ENCODE measurements around the gene SOAT2.
A peak's percentile ranks its signal among the peaks of the same experiment; 100 is the strongest.

The SOAT2 gene, protein sequence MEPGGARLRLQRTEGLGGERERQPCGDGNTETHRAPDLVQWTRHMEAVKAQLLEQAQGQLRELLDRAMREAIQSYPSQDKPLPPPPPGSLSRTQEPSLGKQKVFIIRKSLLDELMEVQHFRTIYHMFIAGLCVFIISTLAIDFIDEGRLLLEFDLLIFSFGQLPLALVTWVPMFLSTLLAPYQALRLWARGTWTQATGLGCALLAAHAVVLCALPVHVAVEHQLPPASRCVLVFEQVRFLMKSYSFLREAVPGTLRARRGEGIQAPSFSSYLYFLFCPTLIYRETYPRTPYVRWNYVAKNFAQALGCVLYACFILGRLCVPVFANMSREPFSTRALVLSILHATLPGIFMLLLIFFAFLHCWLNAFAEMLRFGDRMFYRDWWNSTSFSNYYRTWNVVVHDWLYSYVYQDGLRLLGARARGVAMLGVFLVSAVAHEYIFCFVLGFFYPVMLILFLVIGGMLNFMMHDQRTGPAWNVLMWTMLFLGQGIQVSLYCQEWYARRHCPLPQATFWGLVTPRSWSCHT

DNA sequence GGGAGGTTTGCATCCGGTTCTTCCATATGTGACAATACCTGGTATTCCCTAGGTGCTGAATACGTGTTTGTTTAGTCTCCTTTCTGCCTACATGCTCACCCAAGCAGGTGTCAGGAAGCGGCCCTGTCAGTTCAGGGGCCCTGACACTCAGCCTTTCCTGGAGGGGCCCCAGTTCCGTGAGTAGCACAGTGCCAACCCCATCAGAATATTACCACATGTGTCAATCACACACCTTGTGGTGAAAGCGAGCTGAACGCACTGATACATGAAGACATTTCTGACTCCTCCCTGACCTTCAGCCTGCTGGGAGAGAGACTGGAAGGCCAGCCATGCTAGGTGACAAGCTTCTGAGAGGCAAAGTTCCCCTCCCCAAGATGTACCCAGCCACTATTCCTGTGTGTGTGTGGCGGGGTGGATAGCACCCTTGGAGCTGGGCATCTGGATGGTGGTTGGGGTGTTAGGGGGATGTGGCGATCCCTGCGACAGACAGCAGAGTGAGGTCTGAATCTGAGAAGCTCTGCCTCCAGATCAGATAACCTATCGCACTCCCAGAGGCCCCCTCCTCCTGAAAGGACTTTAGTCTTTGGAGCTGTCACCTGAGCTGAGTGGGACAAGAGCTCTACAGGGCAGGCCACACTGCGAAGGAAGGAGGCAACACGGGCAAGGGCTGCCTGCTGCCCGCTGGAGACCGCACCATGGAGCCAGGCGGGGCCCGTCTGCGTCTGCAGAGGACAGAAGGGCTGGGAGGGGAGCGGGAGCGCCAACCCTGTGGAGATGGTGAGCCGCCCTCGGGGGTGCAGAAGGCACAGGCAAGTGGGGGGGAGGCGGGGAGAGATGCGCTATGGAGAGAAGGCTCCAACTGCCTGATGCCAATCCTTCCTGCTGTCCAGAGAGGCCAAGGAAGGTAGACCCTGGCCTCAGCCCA lies at the start of gene SOAT2:
Gene SOAT2 (plus strand): TSS at position 604 of the 925 bp plus-strand sequence. CDS start 92 bp downstream, at position 696.
- DNase-seq (ENCODE audit: low read depth): no peak

DNA sequence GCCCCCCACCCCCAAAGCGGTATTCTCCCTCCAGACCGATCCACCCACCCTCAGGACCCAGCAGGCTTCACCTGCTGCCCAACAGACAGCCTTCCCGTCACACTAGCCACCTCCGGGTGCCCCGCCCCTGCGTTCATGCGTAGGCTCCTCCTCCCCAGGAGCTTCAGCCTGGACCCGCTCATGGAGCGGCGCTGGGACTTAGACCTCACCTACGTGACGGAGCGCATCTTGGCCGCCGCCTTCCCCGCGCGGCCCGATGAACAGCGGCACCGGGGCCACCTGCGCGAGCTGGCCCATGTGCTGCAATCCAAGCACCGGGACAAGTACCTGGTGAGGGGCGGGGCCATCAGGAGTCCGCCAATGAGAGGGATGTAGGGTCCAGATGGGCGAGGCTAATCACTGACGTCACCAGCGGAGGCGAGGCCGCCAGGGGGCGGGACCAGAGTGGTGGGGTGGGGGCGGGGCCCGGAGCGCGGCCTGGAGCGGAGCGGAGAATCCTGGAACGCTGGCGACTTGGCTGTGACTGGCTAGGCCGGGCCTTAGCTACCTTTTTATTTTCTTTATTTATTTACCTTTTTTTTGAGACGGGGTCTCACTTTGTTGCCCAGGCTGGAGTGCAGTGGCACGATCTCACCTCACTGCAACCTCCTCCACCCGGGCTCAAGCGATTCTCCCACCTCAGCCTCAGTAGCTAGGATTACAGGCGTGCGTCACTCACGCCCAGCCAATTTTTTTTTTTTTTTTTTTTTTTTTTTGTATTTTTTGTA lies 49.0 kb upstream of the SOAT2 start:
- peak; percentile 82 for DNase-seq (ENCODE audit: low read depth)

DNA sequence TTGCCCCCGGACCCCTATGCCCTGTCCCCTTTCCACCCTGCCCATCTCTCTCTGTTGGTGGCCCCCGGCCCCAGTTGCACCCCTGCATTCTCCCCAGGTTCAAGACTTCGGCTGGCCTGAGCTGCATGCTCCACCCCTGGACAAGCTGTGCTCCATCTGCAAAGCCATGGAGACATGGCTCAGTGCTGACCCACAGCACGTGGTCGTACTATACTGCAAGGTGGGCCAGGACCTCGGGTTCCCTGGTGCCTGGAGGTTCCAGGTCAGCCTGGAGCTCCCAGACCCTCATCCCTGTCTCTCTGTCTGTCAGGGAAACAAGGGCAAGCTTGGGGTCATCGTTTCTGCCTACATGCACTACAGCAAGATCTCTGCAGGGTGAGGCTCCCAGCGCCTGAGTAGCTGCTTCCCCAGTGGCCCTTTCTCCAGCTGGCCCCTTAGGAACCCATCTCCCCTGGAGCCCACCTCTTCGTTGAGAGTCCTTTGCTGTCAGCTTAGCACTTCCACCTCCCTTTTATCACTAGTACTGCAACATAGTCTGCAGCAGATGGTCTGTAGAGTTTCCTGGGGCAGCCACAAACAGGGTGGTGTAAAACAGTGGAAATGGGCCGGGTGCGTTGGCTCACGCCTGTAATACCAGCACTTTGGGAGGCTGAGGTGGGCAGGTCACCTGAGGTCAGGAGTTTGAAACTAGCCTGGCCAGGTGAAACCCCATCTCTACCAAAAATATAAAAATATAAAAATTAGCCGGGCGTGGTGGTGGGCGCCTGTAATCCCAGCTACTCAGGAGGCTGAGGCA lies 47.6 kb upstream of the SOAT2 start:
- DNase-seq (ENCODE audit: low read depth): no peak

DNA sequence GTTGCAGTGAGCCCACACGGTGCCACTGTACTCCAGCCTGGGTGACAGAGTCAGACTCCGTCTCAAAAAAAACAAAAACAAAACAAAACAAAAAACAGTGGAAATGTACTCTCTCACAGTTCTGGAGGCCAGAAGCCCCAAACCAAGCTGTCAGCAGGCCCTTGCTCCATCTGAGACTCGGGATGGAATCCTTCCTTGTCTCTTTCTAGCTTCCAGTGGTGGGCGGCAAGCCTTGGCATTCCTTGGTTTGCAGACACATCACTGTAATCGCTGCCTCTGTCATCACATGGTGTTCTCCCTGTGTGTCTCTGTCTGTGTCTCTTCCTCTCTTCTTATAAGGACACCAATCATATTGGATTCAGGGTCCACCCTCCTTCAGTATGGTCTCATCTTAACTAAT lies 47.0 kb upstream of the SOAT2 start:
- DNase-seq (ENCODE audit: low read depth): no peak

DNA sequence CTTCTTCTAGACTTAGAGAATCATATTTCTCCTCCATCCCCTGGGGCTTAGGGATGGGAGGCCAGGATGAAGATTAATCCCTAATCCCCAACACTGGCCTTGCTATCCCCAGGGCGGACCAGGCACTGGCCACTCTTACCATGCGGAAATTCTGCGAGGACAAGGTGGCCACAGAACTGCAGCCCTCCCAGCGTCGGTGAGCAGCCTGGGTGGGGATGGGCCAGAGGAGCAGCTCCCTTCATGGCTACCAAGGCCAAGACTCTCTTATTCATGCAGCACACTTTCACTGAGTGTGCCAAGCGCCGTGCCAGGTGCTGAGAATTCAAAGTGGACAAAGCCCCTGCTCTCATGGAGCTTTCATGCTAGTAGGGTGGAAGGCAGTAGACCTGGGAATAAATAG lies 46.4 kb upstream of the SOAT2 start:
- DNase-seq (ENCODE audit: low read depth): no peak

DNA sequence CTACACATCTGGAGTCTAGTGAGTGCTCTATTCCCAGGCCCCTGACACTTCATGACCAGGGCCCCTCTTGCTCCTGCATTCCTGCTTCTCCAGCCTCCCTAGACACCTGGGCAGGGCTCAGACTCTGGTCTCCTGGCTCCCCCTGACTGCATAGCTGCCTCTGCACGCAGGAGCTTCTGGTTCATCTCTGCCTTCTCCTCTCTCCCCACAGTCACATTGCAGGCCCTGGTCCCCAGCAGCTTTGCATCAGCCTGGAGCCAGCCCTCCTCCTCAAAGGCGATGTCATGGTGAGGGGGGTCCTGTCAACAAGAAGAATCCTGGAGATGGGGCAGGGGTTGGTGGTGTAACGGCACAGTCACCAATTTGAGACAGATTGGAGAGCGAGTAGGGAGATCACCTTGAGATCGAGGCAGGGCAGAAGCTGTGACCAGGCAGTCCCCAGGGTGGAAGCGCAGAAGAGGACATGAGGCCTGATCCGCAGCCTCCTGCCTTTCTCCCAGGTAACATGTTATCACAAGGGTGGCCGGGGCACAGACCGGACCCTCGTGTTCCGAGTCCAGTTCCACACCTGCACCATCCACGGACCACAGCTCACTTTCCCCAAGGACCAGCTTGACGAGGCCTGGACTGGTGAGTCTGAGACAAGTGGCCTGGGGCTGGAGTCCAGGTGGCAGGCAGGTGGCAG lies 45.3 kb upstream of the SOAT2 start:
- no peak for DNase-seq (ENCODE audit: low read depth)

DNA sequence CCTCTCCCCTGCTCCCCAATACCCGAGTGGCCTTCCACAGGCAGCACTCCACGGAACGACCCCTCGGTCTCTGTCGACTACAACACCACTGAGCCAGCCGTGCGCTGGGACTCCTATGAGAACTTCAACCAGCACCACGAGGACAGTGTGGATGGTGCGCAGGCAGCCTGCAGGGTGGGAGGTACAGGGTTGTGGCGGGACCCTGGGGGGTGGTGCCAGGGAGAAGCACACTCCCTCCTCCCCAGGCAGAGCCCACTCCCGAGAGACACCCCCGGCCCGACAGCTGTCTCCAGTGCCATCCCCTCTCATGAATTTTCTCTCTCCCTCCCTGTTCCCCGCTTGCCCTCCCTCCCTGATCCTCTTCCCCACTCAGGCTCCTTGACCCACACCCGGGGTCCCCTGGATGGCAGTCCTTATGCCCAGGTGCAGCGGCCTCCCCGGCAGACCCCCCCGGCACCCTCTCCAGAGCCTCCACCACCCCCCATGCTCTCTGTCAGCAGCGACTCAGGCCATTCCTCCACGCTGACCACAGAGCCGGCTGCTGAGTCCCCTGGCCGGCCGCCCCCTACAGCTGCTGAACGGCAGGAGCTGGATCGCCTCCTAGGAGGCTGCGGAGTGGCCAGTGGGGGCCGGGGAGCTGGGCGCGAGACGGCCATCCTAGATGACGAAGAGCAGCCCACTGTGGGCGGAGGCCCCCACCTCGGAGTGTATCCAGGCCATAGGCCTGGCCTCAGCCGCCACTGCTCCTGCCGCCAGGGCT lies 44.4 kb upstream of the SOAT2 start:
- DNase-seq (ENCODE audit: low read depth): no peak

DNA sequence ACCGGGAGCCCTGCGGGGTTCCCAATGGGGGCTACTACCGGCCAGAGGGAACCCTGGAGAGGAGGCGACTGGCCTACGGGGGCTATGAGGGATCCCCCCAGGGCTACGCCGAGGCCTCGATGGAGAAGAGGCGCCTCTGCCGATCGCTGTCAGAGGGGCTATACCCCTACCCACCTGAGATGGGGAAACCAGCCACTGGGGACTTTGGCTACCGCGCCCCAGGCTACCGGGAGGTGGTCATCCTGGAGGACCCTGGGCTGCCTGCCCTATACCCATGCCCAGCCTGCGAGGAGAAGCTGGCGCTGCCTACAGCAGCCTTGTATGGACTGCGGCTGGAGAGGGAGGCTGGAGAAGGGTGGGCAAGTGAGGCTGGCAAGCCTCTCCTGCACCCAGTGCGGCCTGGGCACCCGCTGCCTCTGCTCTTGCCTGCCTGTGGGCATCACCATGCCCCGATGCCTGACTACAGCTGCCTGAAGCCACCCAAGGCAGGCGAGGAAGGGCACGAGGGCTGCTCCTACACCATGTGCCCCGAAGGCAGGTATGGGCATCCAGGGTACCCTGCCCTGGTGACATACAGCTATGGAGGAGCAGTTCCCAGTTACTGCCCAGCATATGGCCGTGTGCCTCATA lies 43.7 kb upstream of the SOAT2 start:
- no peak for DNase-seq (ENCODE audit: low read depth)

DNA sequence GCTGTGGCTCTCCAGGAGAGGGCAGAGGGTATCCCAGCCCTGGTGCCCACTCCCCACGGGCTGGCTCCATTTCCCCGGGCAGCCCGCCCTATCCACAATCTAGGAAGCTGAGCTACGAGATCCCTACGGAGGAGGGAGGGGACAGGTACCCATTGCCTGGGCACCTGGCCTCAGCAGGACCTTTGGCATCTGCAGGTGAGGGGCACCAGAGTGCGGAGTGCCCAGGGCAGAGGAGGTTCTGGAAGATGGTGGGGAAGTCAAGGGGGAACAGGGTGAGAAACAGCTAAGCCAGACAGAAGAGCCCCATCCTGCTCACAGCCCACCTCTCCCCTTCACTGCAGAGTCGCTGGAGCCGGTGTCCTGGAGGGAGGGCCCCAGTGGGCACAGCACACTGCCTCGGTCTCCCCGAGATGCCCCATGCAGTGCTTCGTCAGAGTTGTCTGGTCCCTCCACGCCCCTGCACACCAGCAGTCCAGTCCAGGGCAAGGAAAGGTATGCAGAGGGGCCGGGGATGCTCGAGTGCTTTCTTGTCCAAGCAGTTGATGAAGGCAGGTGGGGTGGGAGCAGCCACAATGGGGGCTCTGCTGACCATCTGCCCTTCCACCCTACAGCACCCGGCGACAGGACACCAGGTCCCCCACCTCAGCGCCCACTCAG lies 43.1 kb upstream of the SOAT2 start:
- no peak for DNase-seq (ENCODE audit: low read depth)

DNA sequence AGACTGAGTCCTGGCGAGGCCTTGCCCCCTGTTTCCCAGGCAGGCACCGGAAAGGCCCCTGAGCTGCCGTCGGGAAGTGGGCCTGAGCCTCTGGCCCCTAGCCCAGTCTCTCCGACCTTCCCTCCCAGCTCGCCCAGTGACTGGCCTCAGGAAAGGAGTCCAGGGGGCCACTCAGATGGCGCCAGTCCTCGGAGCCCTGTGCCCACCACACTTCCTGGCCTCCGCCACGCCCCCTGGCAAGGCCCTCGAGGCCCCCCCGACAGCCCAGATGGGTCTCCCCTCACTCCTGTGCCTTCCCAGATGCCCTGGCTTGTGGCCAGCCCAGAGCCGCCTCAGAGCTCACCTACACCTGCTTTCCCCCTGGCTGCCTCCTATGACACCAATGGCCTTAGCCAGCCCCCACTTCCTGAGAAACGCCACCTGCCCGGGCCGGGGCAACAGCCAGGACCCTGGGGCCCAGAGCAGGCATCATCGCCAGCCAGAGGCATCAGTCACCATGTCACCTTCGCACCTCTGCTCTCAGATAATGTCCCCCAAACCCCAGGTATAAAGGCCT lies 42.5 kb upstream of the SOAT2 start:
- no peak for DNase-seq (ENCODE audit: low read depth)

DNA sequence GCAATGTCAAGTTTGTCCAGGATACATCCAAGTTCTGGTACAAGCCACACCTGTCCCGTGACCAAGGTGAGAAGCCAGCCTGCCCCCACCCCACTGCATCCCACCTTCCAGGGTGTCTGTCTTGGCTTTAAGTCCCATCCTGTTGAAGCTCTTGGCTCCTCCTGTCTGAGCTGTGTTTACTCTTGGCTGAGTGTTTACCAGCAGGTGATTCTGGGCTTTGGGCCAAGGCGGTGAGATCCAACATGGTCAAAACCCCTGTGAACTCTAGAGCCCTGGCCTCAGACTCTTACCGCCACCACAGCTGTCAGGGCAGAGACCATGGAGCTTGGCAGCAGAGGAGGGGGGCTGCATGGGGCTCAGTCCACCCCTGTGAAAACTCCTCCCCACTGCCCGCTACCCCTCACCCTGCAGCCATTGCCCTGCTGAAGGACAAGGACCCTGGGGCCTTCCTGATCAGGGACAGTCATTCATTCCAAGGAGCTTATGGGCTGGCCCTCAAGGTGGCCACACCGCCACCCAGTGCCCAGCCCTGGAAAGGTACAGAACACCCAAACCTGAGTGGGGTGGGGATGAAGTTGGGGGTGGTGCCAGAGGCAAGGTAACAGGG lies 41.8 kb upstream of the SOAT2 start:
- DNase-seq (ENCODE audit: low read depth): no peak

DNA sequence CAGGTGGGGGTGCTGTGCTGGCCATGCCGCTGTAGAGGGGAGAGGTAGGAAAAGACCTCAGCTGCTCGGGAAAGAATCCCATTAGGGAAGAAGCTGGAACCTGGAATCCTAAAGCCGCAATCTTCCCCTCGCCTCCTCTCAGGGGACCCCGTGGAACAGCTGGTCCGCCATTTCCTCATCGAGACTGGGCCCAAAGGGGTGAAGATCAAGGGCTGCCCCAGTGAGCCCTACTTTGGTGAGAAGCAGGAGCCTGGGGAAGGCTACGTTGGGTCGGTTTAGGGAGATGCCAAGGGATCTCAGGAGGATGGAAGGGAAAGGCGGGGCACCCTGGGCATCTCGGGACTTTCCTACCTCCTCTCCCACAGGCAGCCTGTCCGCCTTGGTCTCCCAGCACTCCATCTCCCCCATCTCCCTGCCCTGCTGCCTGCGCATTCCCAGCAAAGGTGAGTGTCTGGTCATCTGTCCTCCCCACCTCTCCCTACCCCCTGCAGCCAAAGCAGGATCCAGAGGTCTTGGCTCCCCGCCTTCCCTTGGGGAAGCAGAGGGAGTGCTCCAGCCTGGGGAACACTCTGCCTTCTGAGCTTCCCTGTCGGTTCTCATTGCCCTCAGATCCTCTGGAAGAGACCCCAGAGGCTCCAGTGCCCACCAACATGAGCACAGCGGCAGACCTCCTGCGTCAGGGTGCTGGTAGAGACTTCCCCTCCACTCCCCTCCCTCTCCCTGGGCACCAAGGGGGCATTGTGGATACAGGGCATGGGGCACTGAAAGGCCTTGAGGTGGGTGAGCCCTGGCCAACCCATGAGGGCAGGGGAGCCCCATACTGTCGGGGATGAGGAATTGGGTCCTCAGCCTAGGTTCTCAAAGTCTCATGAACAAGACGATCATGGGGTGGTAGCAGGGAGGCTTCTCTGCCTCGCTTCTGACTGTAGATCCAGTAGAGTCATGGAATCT lies 41.0 kb upstream of the SOAT2 start:
- DNase-seq (ENCODE audit: low read depth): no peak

DNA sequence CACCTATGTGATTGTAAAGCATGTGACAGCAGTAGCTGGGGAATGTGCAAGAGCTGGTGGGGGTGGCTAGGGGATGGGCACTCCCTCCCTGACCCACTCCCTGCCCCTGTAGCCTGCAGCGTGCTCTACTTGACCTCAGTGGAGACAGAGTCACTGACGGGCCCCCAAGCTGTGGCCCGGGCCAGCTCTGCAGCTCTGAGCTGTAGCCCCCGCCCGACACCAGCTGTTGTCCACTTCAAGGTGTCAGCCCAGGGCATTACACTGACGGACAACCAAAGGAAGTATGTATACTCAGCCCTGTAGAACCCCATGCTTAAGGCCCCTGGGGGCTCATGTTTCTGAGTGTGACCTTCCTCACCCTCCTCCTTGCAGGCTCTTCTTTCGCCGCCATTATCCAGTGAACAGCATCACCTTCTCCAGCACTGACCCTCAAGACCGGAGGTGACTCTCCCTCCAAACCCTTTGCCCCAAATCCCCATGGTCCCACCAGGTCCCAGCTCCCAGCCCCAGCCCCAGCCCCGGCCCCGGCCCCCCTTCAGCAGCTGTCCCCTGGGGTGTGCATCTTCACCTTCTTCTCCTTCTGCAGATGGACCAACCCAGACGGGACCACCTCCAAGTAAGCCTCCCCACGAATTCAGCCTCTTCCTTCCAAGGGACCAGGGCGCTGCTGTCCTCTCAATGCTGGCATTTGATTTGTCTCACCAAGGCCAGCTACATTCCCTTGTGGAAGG lies 40.1 kb upstream of the SOAT2 start:
- no peak for DNase-seq (ENCODE audit: low read depth)

DNA sequence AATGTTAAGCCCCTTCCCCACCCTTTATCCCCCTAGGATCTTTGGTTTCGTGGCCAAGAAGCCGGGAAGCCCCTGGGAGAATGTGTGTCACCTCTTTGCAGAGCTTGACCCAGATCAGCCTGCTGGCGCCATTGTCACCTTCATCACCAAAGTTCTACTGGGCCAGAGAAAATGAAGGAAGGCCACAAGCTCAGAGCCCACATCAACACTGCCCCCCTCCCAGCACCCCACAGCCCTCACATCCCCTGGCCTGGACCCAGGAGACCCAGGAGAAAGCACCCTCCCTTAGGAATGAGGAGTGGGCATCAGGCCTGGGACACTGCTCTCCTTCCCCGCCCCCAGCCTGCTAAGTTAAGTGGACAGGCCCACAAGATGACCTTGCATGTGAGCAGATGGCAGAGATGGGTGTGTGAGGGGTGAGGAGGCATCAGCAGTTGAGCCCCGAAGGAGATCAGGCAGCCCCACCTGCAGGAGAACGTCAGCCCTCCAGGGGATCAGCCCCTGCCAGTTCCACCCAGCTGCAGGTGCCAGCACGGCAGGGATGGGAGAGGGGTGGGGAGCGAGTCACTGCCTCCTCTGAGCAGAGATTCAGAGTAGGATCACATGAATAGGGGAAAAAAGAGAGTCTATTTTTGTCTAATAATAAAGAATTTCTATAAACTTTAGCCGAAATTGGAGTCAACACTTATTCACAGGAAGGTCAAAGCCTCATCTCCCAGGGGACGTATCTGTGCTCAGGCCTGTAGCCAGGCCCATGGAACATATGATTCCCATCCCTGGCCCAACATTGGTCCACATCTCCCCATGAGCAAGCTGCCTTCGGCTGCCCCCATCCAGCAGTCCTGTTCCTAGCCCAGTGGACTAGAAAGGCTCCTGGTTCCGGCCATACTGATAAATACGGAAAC lies 39.3 kb upstream of the SOAT2 start:
- peak; percentile 93 for DNase-seq (ENCODE audit: low read depth)
